H9 (cell line): Measurements from ENCODE around the gene ARPP21. TPM values are rescaled to one million over a fixed set of nuclear protein-coding genes. Genes with fewer than 3 reads are reported as not detected.
"Not testable (repeated sequence)": the region's sequence is repeated elsewhere in the genome, so short reads cannot be mapped to it uniquely, and the experiment has no call there.

Experiments
- DNase-seq: peaks from one replicate; pipeline ENCODE4 v3.0.0-alpha.2; 2017
- H2AFZ ChIP-seq: one replicate; pipeline ENCODE4 v1.6.1; 2013; ENCODE audit warnings: mild to moderate bottlenecking, low read length, control low read depth, moderate library complexity
- H2AK5ac ChIP-seq: 2 replicates; pipeline ENCODE4 v1.6.1; 2013; ENCODE audit warnings: low read length, control low read depth, mixed read lengths; ENCODE audit not compliant: insufficient read length
- H2BK120ac ChIP-seq: one replicate; pipeline ENCODE4 v1.6.1; 2013; ENCODE audit warnings: low read depth, mild to moderate bottlenecking, low read length, control low read depth, inconsistent platforms; ENCODE audit not compliant: poor library complexity, severe bottlenecking
- H2BK12ac ChIP-seq: 2 replicates; pipeline ENCODE4 v1.6.1; 2013; ENCODE audit warnings: low read length, control low read depth, mixed read lengths, low read depth; ENCODE audit not compliant: insufficient read length
- H2BK15ac ChIP-seq: 2 replicates; pipeline ENCODE4 v1.6.1; 2013; ENCODE audit warnings: low read depth, low read length, control low read depth
- H2BK20ac ChIP-seq: one replicate; pipeline ENCODE4 v1.6.1; 2013; ENCODE audit warnings: low read depth, mild to moderate bottlenecking, low read length, control low read depth, inconsistent platforms; ENCODE audit not compliant: poor library complexity, severe bottlenecking
- H2BK5ac ChIP-seq: 2 replicates; pipeline ENCODE4 v1.6.1; 2013; ENCODE audit warnings: low read length, control low read depth, mixed read lengths; ENCODE audit not compliant: insufficient read length
- H3K14ac ChIP-seq: 2 replicates; pipeline ENCODE4 v1.6.1; 2013; ENCODE audit warnings: low read length, control low read depth; ENCODE audit not compliant: insufficient read depth
- H3K18ac ChIP-seq: 2 replicates; pipeline ENCODE4 v1.6.1; 2013; ENCODE audit warnings: low read depth, mild to moderate bottlenecking, mixed read lengths, low read length, control low read depth; ENCODE audit not compliant: insufficient read length
- H3K23ac ChIP-seq: 2 replicates; pipeline ENCODE4 v1.6.1; 2013; ENCODE audit warnings: low read length, control low read depth, mixed read lengths, low read depth; ENCODE audit not compliant: insufficient read length
- H3K23me2 ChIP-seq: 2 replicates; pipeline ENCODE4 v1.6.1; 2013; ENCODE audit warnings: low read depth, mild to moderate bottlenecking, mixed read lengths, low read length, control low read depth; ENCODE audit not compliant: insufficient read length, poor library complexity, severe bottlenecking
- H3K27ac ChIP-seq: 2 replicates; pipeline ENCODE4 v1.5.1; 2013; ENCODE audit warnings: low read length, control low read depth, mixed read lengths, low read depth; ENCODE audit not compliant: insufficient read length
- H3K27me3 ChIP-seq: 2 replicates; pipeline ENCODE4 v1.6.1; 2013; ENCODE audit warnings: low read length, control low read depth, inconsistent platforms; ENCODE audit not compliant: insufficient read depth
- H3K4ac ChIP-seq: 2 replicates; pipeline ENCODE4 v1.6.1; 2013; ENCODE audit warnings: low read depth, mild to moderate bottlenecking, control low read depth, inconsistent platforms, low read length, moderate library complexity
- H3K4me1 ChIP-seq: 2 replicates; pipeline ENCODE4 v1.6.1; 2013; ENCODE audit warnings: low read length, control low read depth, inconsistent platforms; ENCODE audit not compliant: insufficient read depth
- H3K4me2 ChIP-seq: 2 replicates; pipeline ENCODE4 v1.6.1; 2013; ENCODE audit warnings: low read length, control low read depth, mixed read lengths; ENCODE audit not compliant: insufficient read length, insufficient read depth
- H3K56ac ChIP-seq: 2 replicates; pipeline ENCODE4 v1.6.1; 2013; ENCODE audit warnings: low read depth, mild to moderate bottlenecking, mixed read lengths, low read length, control low read depth; ENCODE audit not compliant: insufficient read length
- H3K79me1 ChIP-seq: 2 replicates; pipeline ENCODE4 v1.6.1; 2013; ENCODE audit warnings: low read depth, mild to moderate bottlenecking, moderate library complexity, low read length, control low read depth, inconsistent platforms; ENCODE audit not compliant: insufficient read depth, poor library complexity, severe bottlenecking
- H3K79me2 ChIP-seq: 2 replicates; pipeline ENCODE4 v1.6.1; 2013; ENCODE audit warnings: low read length, control low read depth, inconsistent platforms; ENCODE audit not compliant: insufficient read depth
- H3K9ac ChIP-seq: 2 replicates; pipeline ENCODE4 v1.6.1; 2013; ENCODE audit warnings: low read length, control low read depth, mixed read lengths; ENCODE audit not compliant: insufficient read length; ENCODE audit errors: extremely low read depth
- H3K9me3 ChIP-seq: one replicate; pipeline ENCODE4 v1.6.1; 2013; ENCODE audit warnings: low read depth, low read length, inconsistent platforms; ENCODE audit not compliant: control insufficient read depth
- H3T11ph ChIP-seq: one replicate; pipeline ENCODE4 v1.6.1; 2013; ENCODE audit warnings: mild to moderate bottlenecking, low read length, control low read depth, inconsistent platforms
- H4K20me1 ChIP-seq: one replicate; pipeline ENCODE4 v1.6.1; 2013; ENCODE audit not compliant: control insufficient read depth, insufficient read length, insufficient read depth
- H4K5ac ChIP-seq: 2 replicates; pipeline ENCODE4 v1.6.1; 2013; ENCODE audit warnings: low read depth, mild to moderate bottlenecking, mixed read lengths, low read length, control low read depth; ENCODE audit not compliant: insufficient read length
- H4K8ac ChIP-seq: replicated peaks from 2 replicates; pipeline ENCODE4 v1.6.1; 2013; ENCODE audit warnings: low read length, control low read depth, mixed read lengths, low read depth; ENCODE audit not compliant: insufficient read length
- H4K91ac ChIP-seq: 2 replicates; pipeline ENCODE4 v1.6.1; 2013; ENCODE audit warnings: low read depth, mild to moderate bottlenecking, moderate library complexity, mixed read lengths, low read length, control low read depth; ENCODE audit not compliant: insufficient read length
- H3K27ac Mint-ChIP-seq, 3 experiments: 2 replicates in 2 of 3; 3 replicates in 1 of 3; pipeline ENCODE4 v1.8.0; 2020 to 2021; ENCODE audit warnings: mixed read lengths in 3 of 3, mild to moderate bottlenecking in 1 of 3, moderate library complexity in 1 of 3
- H3K27me3 Mint-ChIP-seq: 2 replicates; pipeline ENCODE4 v1.8.0; 2021; ENCODE audit warnings: low read depth, mild to moderate bottlenecking, moderate library complexity, mixed read lengths
- H3K36me3 Mint-ChIP-seq, 3 experiments: 2 replicates in 2 of 3; 3 replicates in 1 of 3; pipeline ENCODE4 v1.8.0; 2020 to 2021; ENCODE audit warnings: low read depth in 3 of 3, mixed read lengths in 3 of 3; ENCODE audit not compliant: insufficient read depth in 1 of 3
- H3K4me1 Mint-ChIP-seq, 2 experiments: 2 replicates each; pipeline ENCODE4 v1.8.0; 2020; ENCODE audit warnings: mixed read lengths in 2 of 2
- H3K4me3 Mint-ChIP-seq, 2 experiments: 2 replicates in 1 of 2; 3 replicates in 1 of 2; pipeline ENCODE4 v1.8.0; 2020 to 2021; ENCODE audit warnings: mild to moderate bottlenecking in 2 of 2, mixed read lengths in 2 of 2, moderate library complexity in 1 of 2
- H3K9me3 Mint-ChIP-seq, 2 experiments: 2 replicates in 1 of 2; 3 replicates in 1 of 2; pipeline ENCODE4 v1.8.0; 2020; ENCODE audit warnings: mild to moderate bottlenecking in 2 of 2, mixed read lengths in 2 of 2, moderate library complexity in 1 of 2
- WGBS: extraction: QIAGEN DNeasy Blood & Tissue Kit; methylation state at CpG from one replicate; pipeline ENCODE4 v1.1.7; 2013; ENCODE audit warnings: missing lambda C conversion rate, low lambda C conversion rate, mixed read lengths; ENCODE audit not compliant: insufficient read length; ENCODE audit errors: extremely low coverage; 5-methylcytosine and 5-hydroxymethylcytosine counted together
- total RNA-seq: library from RNA; stranded (reverse); gene quantifications from 2 replicates; pipeline ENCODE4 v1.2.1, GENCODE V29; 2021
- TF ChIP-seq, protein P1 (sequence below): fragments of 200-600 bp; sonication (generic); conservative IDR thresholded peaks from 3 replicates; pipeline ENCODE4 v1.8.0; 2021; ENCODE audit warnings: antibody characterized with exemption, mild to moderate bottlenecking

ARPP21 gene
- total RNA-seq, 1 experiment from 2014 or later, result not detected

DNA sequence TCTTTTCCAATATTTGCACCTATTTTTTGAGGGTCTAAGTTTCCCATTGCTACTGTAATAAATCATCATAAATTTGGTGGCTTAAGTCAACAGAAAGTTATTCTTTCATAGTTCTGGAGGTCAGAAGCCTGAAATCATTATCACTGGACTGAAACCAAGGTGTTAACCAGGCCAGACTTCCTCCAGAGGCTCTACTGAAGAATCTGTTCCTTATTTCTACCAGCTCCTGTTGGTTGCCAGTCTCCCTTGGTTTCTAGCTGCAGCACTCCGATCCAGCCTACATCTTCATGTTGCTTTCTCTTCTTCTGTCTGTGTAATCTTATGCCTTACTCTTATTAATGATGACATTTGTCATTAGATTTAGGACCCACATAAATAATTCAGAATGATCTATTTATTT lies 22.0 kb upstream of the ARPP21 start:
- no peaks in the 10 kb centered on the region for H3K9me3 ChIP-seq
- H3K4ac ChIP-seq, result no peak overlapping the region
- no peak overlapping the region for H4K5ac ChIP-seq
- H3K9me3 Mint-ChIP-seq, result peaks cover 2 to 7% of the 10 kb centered on the region in 2 experiments; a peak in 3 of 5 replicates
- no peaks in the 10 kb centered on the region for H3K36me3 Mint-ChIP-seq
- no peak overlapping the region for H3K4me3 Mint-ChIP-seq
- no peak overlapping the region for H4K91ac ChIP-seq
- no CpG with 5 or more reads among the region's 1 CpG for WGBS
- H3K23me2 ChIP-seq, result no peaks in the 10 kb centered on the region
- H3K4me2 ChIP-seq, result no peak overlapping the region
- H2BK20ac ChIP-seq, result no peak overlapping the region
- H3K27ac ChIP-seq, result no peak overlapping the region
- H3K9ac ChIP-seq, result no peak overlapping the region
- no peaks in the 10 kb centered on the region for H3K79me2 ChIP-seq
- DNase-seq, result no peak
- no peak overlapping the region for H3K27ac Mint-ChIP-seq
- H3K27me3 Mint-ChIP-seq, result peaks cover 1% of the 10 kb centered on the region; the same call in 1 of the 2 replicates
- no peak overlapping the region for H2BK5ac ChIP-seq
- H2BK12ac ChIP-seq, result no peak overlapping the region
- H3K18ac ChIP-seq, result no peak overlapping the region
- H3K23ac ChIP-seq, result no peak overlapping the region
- H3K56ac ChIP-seq, result no peak overlapping the region
- H3K4me1 Mint-ChIP-seq, result no peaks in the 10 kb centered on the region
- H3K27me3 ChIP-seq, result no peaks in the 10 kb centered on the region
- no peak overlapping the region for H2AK5ac ChIP-seq
- H4K8ac ChIP-seq, result no peak overlapping the region
- H2BK15ac ChIP-seq, result no peak overlapping the region
- H3T11ph ChIP-seq, result no peak overlapping the region
- no peaks in the 10 kb centered on the region for H3K4me1 ChIP-seq
- no peak overlapping the region for H3K14ac ChIP-seq
- H2AFZ ChIP-seq, result no peak overlapping the region
- no peak overlapping the region for H2BK120ac ChIP-seq
- H4K20me1 ChIP-seq, result no peaks in the 10 kb centered on the region
- TF ChIP-seq, protein P1, sequence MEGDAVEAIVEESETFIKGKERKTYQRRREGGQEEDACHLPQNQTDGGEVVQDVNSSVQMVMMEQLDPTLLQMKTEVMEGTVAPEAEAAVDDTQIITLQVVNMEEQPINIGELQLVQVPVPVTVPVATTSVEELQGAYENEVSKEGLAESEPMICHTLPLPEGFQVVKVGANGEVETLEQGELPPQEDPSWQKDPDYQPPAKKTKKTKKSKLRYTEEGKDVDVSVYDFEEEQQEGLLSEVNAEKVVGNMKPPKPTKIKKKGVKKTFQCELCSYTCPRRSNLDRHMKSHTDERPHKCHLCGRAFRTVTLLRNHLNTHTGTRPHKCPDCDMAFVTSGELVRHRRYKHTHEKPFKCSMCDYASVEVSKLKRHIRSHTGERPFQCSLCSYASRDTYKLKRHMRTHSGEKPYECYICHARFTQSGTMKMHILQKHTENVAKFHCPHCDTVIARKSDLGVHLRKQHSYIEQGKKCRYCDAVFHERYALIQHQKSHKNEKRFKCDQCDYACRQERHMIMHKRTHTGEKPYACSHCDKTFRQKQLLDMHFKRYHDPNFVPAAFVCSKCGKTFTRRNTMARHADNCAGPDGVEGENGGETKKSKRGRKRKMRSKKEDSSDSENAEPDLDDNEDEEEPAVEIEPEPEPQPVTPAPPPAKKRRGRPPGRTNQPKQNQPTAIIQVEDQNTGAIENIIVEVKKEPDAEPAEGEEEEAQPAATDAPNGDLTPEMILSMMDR, result no peak
- no peaks in the 10 kb centered on the region for H3K79me1 ChIP-seq

DNA sequence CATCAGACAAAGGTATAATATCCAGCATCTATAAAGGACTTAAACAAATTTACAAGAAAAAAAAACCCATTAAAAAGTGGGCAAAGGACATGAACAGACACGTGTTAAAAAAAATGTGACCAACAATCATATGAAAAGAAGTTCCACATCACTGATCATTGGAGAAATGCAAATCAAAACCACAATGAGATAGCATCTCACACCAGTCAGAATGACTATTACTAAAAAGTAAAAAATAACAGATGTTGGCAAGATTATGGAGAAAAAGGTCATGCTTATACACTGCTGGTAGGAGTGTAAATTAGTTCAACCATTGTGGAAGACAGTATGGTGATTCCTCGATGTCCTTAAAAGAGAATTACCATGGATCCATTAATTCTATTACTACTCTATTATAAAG lies 19.1 kb upstream of the ARPP21 start:
- H3K4me1 Mint-ChIP-seq, H2AK5ac ChIP-seq, H3K27ac Mint-ChIP-seq, H3K27ac ChIP-seq, H3K27me3 Mint-ChIP-seq, H3K4me2 ChIP-seq, H3T11ph ChIP-seq, H4K5ac ChIP-seq, H2BK120ac ChIP-seq, H4K8ac ChIP-seq, H3K9me3 Mint-ChIP-seq, H2BK12ac ChIP-seq, H2BK5ac ChIP-seq, H2AFZ ChIP-seq, H3K79me1 ChIP-seq, H3K27me3 ChIP-seq, H3K14ac ChIP-seq, H4K20me1 ChIP-seq, H3K23ac ChIP-seq, H3K23me2 ChIP-seq, H3K36me3 Mint-ChIP-seq, H3K4me1 ChIP-seq, H3K9ac ChIP-seq, H2BK15ac ChIP-seq, H2BK20ac ChIP-seq, H3K79me2 ChIP-seq, DNase-seq, H3K56ac ChIP-seq, H4K91ac ChIP-seq, H3K18ac ChIP-seq, H3K9me3 ChIP-seq, H3K4me3 Mint-ChIP-seq, H3K4ac ChIP-seq: not testable (repeated sequence)
- no CpG with 5 or more reads among the region's 2 CpGs for WGBS
